Renal cortex interstitium (tissue), 15 donors: ENCODE measurements around the gene CA5A. TPM values are rescaled to one million over a fixed set of nuclear protein-coding genes. Genes with fewer than 3 reads are reported as not detected.
"Not testable (repeated sequence)": the region's sequence is repeated elsewhere in the genome, so short reads cannot be mapped to it uniquely, and the experiment has no call there.

Source experiments
- DNase-seq, 11 donors: peaks; one replicate each; pipeline ENCODE4 v3.0.0-alpha.2; 2013; ENCODE audit warnings: low read depth in 9 of 11, low spot score in 4 of 11; ENCODE audit errors: extremely low read depth in 1 of 11
- long read RNA-seq, 16 experiments: transcript quantifications; one replicate each; lab custom pipeline, GENCODE V29; 2026
- polyA plus RNA-seq, 3 donors: library from polyadenylated mRNA; unstranded; fragments of 120-200 nt; gene quantifications; one replicate each; pipeline ENCODE4 v1.2.1, GENCODE V29; 2013; ENCODE audit not compliant: insufficient read length in 3 of 3

CA5A gene
- under 1 TPM; 0.11 to 0.57 (median 0.31) TPM for polyA plus RNA-seq
- long read RNA-seq, donor 1 = 0 reads
- long read RNA-seq, donor 2, partial matches to known transcripts = 6 of 6 reads
- long read RNA-seq, donor 2, other reads (novel, unspliced or antisense) = 0 of 6 reads
- long read RNA-seq, donor 3 = 0 reads
- long read RNA-seq, donor 4, partial matches to known transcripts = 10 of 10 reads
- long read RNA-seq, donor 4, other reads (novel, unspliced or antisense) = 0 of 10 reads
- long read RNA-seq, donor 5 = 0 reads
- long read RNA-seq, donor 6 = 0 reads
- long read RNA-seq, donor 7 = 0 reads
- long read RNA-seq, donor 8 = 0 reads
- long read RNA-seq, donor 9 = 0 reads
- long read RNA-seq, donor 10 = 0 reads
- long read RNA-seq, donor 11 = 0 reads
- long read RNA-seq, donor 12 = 0 reads
- long read RNA-seq, donor 13 = 0 reads
- long read RNA-seq, donor 14 = 0 reads
- long read RNA-seq, donor 15 = 0 reads
- long read RNA-seq, donor 16 = 0 reads

GRCh38 chr16:87936375-87937230 is at the start of gene CA5A:
Gene CA5A, minus strand, starts transcription at chr16:87936529. Its CDS starts 79 bp downstream, at chr16:87936450.
- DNase-seq = no peak

- not testable (repeated sequence) for DNase-seq
Measured at GRCh38 chr16:87985493-87985892, 49.2 kb upstream of the CA5A start.

- no peak for DNase-seq
Measured at GRCh38 chr16:87984632-87985267, 48.4 kb upstream of the CA5A start.

- DNase-seq = not testable (repeated sequence)
Measured at GRCh38 chr16:87984180-87984579, 47.9 kb upstream of the CA5A start.

- not testable (repeated sequence) for DNase-seq
Measured at GRCh38 chr16:87983737-87984097, 47.4 kb upstream of the CA5A start.

- not testable (repeated sequence) for DNase-seq
Measured at GRCh38 chr16:87983072-87983736, 46.9 kb upstream of the CA5A start.

- DNase-seq = no peak
Measured at GRCh38 chr16:87982581-87983041, 46.3 kb upstream of the CA5A start.

GRCh38 chr16:87981376-87981775 is 45.0 kb upstream of the CA5A start:
- not testable (repeated sequence) for DNase-seq

GRCh38 chr16:87979911-87980630 is 43.7 kb upstream of the CA5A start:
- not testable (repeated sequence) for DNase-seq

- no peak for DNase-seq
Measured at GRCh38 chr16:87979352-87979751, 43.0 kb upstream of the CA5A start.

- no peak for DNase-seq
Measured at GRCh38 chr16:87978127-87978526, 41.8 kb upstream of the CA5A start.

- no peak for DNase-seq
Measured at GRCh38 chr16:87976665-87977064, 40.3 kb upstream of the CA5A start.

- no peak for DNase-seq
Measured at GRCh38 chr16:87974178-87974577, 37.8 kb upstream of the CA5A start.

GRCh38 chr16:87973717-87974116 is 37.4 kb upstream of the CA5A start:
- no peak for DNase-seq

- no peak for DNase-seq
Measured at GRCh38 chr16:87971933-87972332, 35.6 kb upstream of the CA5A start.

- no peak for DNase-seq
Measured at GRCh38 chr16:87970186-87970585, 33.9 kb upstream of the CA5A start.

- no peak for DNase-seq
Measured at GRCh38 chr16:87968541-87968940, 32.2 kb upstream of the CA5A start.

GRCh38 chr16:87966685-87967185 is 30.4 kb upstream of the CA5A start:
- DNase-seq = no peak
